ENCODE measurements around the gene PLXNB1.
"Not testable (repeated sequence)": the region's sequence is repeated elsewhere in the genome, so short reads cannot be mapped to it uniquely, and the experiment has no call there.

The PLXNB1 gene

DNA sequence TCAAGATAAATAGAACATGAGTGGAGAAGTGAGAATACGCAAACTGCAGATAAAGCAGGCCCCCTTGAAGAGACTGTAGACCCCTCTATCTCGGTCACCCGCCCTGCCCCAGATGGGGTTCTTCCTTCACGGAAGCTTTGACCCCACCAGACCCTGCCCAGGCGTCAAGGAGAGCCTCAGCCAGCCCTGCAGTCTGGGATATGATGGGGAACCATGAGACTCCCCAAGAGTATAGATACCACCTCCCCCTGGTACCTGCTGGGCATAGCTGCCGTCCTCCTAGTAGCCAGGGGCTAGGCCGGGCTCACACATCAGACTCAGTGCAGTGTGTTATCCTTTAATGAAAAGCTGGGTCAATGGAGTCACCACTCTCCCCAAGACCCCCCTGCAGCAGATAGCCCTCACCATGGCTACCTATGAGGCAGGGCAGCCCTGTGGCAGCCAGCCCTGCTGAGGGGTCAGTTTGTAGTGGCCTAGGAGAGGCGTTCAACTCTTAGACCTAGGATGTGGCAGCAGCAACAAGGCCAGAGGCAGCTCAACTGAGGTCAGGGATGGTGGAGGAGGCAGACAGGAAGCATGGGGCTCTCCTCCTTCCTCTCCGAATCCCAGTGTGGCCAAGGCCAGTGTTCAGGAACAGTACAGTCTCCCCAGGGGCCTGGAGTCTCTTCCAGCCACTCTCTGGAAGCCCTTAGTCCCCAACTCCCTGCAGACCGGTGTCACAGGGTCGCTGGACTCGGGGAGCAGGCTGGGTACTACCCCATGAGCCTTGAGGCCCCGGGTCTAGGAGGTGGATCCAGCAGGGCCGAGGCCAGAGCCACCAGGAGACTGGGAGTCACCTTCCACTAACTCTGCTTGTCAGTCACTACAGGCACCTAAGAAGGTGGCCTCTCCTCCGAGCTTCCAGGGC is 26.1 kb downstream of the PLXNB1 start:
- no peak for DNase-seq

DNA sequence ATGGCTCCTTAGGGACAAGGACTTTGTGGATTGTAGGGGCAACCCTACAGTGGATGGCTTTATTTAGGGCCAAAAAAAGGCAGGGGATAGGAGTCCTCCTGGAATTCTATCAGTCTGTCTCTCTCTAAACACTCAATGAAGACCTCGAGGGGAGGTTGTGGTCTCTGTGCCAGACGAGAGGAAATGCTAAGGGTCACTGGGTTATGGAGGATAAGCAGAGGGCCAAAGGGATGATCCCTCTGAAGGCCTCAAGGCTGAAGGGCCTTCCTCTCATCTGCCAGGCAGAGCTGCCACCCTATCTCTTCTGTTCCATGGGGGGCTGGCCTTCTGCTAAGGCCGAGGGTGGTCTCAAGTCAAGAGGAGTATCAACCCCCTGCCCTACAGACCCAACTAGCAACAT is 27.0 kb downstream of the PLXNB1 start:
- DNase-seq: no peak

DNA sequence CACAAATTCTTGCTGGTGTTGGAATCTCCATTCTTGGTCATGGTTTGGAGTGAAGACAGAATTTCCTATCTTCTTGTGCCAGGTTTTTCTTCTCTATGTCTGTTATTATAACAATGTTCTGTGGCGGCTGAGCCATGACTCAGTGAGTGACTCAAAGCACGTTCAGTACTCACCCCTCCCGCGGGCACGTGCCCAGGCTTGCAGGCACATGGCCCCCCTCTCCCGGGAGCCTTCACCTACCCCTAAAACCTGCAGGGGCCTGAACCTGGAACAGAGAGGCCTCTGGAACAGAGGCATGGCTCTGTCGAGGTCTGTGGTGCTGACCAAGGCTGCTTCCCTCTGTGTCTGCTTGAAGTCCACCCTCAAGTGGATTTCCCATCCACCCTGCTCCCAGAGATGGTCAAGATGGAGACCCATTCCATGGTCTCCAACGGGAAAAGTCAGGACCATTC is 27.6 kb downstream of the PLXNB1 start:
- DNase-seq: no peak

DNA sequence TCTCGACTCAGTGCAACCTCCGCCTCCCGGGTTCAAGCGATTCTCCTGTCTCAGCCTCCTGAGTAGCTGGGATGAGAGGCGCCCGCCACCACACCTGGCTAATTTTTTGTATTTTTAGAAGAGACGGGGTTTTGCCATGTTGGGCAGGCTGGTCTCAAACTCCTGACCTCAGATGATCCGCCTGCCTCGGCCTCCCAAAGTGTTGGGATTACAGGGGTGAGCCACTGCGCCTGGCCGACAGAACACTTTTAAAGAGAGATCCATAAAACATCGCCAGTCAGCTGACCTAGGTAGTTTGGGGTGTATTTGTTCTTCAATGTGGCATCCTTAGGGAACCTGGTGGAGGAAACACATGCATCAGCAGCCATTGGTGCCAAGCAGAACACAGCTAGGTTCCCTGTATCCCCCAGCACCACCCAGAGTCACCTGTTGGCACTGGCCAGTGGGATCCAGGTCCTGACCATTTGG is 28.4 kb downstream of the PLXNB1 start:
- not testable (repeated sequence) for DNase-seq

DNA sequence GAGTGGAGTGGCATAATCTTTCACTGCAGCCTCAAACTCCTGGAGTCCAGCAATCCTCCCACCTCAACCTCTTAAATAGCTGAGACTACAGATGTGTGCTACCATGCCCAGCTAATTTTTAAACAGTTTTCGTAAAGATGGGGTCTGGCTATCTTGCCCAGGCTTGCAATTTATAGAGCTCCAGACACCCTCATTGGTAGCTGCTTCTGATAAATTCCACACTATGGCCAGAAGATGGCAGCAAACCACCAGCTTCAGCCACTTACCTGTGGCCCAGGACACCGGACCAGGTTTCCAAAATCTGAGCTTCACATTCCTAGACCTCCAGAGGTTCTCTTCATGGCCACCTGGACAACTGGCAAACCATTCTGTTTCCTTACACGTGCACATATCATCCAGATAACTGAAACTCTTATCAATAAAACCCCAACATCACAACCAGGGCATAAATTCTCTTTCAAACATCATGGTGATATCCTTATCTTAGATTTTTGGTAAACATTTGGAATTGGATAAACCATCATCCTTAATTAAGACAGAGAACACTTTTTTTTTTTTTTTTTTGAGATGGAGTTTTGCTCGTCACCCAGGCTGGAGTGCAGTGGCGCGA is 29.0 kb downstream of the PLXNB1 start:
- peak; percentile 14 for DNase-seq

DNA sequence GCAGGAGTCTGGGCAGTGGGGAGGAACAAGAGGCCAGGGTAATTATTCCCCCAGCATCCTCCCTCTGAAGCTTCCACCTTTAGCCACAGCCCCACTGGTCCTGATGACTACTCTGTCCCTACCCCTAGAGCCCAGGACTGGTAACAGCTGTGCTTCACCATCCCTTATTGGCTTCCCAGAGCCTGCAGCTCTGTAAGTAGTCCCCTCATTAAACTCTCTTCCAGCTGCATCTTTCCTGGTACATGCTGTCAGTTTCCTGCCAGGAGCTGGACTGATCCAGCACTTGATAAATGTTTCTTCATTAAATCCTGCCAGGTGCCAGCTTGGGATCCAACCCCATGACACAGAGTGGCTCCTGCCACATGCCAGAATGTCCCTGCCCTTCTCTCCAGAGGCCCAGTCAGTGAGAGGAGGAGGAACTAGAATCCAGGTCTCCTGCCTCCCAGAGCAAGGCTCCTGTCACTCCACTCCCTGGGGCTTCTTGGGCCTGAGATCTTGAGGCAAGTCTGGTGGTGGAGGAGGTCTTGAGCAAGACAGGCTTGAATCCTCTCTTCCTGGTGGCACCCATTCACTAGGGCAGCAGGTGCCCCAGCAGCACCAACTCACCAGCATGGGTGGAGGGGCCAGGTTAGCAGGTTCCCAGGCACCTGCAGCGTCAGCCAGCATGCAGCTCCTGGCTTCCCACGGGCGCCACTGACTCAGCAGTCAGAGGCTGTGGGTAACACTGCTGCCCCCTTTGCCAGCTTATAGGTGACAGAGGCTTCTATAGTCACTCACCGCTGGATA is 30.3 kb downstream of the PLXNB1 start:
- peak; percentile 12 for DNase-seq

DNA sequence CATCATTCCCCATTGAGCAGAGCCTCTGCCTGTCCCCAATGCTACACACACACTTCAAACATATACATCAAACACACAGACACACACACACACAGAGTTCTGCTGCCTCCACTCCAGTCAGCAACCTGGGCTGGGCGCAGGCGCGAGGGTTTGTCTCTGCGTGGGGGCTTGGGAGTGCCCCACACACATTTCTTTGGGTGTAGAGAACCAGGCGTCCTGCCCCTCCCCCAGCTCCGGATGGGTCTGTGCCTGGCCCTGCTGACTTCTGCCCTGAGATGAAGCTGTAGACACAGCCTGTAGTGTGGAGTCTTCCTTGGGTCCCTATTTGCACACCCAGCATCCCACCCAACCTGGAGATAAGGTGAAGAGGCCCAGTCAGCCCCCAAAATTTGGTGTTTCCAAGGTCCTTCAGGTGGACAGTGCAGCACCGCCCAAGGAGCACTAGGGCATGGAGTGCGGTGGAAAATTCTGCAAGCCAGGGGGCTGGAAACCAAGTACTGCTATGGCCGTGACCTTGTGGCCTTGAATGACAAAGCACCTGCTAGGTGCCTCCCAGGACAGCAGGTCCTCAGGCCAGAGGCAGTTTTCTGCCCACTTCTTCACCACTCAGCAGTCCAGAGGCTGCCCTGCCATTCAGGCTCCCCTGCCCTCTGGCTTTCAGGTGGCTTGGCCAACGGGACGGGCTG is 31.0 kb downstream of the PLXNB1 start:
- DNase-seq: no peak

DNA sequence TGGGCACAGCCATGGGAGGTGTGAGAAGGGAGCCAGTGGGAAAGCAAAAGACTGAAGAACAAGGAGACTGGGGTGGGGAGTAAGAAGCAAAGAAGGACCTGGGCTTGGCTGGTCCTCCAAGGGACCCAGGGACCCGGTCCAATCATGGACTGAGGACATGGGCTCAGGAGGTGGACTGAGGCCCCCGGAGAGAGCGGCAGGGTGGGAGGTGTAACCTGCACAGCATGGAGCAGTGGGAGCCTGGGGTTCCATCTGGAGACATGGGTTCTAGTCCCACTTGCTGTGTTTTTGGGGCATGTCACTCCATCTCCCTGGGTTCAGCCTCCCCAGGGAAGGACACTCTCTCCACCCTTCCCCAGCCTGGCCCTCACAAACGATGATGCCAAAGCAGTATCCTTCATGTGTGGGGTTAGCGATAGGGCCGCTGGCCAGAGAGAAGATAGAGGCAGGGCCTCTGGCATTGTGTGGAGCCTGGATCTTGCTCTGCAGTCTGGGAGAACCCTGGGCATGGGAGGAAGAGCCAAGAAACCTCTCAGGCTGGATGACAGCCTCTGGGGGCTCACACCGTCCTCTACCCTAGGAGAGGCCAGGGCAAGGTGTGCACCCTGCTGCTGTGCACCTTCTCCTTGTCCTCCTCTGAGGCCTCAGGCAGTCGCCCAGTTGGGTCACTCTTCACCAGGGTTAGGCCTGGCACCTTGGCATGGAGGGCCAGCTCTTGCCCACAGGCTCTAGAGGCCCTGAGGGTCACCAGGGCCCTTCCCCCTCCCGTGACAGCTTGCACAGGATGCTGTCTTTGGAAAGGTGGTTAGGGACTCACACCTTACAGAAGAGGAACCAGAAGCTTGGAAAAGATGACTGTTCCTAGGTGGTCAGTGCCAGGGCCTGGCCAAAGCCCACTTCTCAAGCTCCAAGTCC is 31.9 kb downstream of the PLXNB1 start:
- DNase-seq: no peak

DNA sequence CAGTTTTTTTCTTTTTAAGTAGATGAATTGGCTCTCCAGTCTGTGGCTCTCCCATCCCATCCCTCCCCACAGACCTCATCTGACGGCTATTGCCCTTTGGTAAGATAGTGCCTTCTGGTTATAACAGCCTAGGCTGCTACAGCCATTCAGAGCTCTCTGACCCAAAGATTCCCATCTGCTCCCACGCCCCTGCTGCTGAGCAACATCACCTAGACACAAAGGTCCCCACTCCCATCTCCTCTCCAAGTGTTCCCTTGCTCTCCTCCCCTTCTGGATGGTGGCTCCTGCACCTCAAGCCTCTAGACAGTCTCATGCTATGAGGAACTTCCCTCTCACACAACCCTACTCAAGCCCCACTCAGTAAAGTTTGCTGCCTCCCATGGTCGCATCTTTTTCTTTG is 34.2 kb downstream of the PLXNB1 start:
- DNase-seq: no peak

DNA sequence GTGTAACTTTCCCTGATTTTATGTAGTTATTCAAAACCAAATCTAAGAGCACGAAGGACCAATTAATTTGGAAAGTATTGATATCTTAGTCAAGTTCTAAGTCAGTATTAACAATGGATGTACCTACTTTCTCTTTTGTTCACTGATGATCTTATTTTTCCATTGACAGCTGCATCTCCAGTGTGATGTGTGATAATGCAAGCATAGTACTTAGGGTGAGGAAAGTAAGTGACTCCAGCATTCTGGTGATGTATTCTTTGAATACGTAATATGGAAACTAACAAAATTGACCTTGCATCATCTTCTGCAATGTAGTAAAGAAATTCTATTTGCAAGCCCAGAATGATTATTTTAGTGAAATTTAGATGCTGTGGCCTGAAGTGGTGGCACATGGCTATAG is 35.5 kb downstream of the PLXNB1 start:
- DNase-seq: no peak

DNA sequence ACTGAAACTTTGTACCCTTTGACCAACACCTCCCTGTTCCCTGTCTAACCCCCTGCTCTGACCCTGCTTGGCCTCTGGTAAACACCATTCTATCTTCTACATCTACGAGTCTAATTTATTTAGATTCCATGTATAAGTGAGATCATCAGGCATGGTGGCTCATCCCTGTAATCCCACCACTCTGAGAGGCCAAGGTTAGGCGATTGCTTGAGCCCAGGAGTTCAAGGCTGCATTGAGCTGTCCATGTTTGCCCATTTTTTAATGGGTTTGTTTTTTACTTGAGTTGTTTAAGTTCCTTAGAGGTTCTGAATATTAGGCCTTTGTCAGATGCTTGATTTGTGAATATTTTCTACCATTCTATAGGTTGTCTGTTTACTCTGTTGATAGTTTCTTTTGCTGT is 40.9 kb downstream of the PLXNB1 start:
- no peak for DNase-seq

DNA sequence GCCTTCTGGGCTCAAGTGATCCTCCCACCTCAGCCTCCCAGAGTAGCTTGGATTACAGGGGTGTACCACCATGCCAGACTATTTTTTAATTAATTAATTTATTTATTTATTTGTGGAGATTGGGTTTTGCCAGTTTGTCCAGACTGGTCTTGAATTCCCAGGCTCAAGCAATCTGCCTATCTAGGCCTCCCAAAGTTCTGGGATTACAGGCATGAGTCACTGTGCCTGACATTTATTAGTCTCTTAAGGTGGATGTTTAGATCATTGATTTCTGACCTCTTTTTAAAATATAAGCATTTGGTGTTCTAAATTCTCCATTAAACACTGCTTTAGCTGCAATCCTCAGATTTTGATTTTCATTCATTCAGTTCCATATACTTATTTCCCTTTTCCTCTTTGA is 42.3 kb downstream of the PLXNB1 start:
- no peak for DNase-seq

DNA sequence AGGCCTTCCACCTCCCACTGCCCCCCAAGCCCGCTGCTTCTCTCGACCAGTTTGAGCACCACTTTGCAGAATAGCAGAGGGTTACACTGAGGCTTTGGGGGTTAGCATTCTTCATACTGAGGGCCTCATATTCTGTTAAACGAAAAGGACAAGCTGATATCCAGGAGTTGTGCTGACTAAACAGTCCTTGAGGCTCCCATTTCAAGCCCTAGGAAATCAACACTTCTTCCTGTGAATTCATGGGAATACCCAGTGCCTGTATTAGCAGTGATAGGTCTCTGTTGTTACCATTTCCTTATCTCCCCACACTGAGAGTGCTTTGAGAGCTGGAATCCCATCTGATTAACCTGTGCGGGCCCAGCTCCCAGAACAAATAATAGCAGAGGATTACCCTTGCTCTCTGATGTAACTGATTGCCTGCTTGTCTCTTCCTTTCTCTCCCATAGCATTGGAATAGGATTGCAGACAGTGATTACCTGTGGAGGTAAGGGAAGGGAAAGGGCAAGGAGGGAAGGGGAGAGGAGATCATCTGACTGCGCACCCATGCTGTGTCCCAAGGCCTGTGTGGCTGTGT is 56.9 kb downstream of the PLXNB1 start:
- DNase-seq: no peak

DNA sequence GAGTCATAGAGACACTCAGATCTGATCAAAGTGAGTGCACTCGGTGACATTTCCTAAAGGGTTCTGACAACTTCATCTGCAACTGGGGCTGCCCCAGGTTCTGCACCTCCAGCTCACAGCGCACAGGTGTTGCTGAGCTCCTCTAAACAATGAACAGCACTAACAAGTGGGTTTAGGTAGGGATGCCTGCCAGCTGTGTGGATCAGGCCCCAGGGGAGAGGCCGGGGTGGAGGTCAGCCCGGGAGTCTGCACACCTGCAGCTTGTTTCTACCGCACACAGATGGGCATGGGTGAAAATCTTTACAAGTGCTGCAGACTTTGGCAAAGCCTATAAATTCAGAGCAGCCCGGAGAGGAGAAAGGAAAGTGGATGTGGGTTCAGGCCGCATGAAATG is 57.5 kb downstream of the PLXNB1 start:
- DNase-seq: no peak

DNA sequence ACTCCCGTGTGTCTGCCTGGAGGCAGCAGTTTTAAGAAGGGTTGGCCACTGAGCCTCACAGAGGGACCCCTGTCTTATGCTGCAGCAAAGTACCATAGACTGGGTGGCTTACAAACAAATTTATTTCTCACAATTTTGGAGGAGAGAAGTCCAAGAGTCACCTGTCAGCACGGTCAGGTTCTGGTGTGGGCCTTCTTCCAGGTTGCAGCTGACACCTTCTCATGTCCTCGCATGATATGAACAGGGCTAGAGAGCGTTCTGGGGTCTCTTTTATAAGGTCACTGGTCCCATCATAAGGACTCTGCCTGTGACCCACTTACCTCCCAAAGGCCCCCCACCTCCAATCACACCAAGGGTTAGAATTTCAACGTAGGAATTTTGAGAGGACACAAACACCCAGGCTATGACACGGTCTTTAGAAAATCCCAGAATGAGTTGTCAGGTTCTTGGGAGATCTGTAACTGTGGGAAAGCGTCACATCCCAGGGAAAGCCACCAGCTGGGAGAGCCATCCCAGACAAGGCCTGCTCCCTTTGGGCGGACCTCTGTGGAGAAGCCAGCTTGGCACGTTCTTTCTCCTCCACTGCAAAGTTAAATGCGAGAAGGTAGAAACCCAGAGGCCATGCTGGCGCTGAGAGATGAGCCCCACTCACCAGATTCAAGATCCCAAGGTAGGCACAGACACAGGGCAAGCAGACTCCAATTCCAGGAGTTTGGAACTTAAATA is 58.1 kb downstream of the PLXNB1 start, which contains the start of gene FBXW12:
Gene FBXW12, plus strand, starts transcription at position 569 of the 726 bp plus-strand sequence. CDS start 549 bp downstream, outside the sequence.
- DNase-seq: no peak

DNA sequence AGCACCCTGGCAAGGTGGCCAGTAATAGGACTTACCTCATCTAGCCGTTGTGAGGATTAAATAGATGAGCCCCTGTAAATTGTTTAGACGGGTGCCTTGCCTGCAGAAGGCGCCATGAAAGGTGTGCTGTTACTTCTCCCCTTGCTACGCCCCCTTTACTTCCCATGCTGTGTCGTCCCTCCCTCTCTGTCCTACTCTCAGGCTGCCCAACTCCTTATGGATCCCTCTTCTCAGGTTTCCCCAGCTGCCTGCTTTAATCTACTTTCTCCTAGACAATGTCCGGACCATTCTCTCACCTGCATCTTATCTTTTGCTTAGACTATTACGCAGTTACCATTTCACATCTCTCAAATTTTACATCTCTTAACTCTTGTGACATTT is 59.6 kb downstream of the PLXNB1 start:
- no peak for DNase-seq

DNA sequence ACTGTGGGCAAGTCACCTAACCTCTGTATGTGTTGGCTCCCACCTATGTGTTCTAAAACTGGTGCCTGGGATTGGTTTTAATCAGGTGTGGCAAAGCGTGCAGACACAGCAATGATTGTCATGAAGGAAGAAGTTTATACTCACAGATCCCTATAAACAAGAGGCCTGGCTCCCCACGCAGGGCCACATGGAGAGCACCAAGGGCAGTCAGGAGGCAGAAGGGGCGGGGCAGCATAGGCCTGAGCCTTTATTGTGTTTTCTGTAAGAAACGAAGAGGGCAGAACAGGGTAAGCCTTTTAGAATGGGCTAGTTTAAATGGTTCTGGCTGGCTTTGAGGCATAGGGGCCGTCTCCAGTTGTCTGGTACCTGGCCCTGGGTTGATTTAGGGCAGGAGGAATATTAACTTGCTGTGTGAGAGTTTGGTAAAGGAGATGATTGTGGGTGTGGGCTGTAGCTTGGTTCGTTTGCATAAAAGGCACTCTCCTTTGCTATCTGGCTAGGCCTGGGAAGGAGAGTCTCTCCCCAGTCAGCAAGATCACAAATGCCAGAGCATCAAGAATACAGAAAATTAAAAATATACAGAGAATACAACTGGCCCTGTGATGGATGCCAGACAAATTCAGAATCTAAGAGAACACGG is 60.1 kb downstream of the PLXNB1 start:
- no peak for DNase-seq

DNA sequence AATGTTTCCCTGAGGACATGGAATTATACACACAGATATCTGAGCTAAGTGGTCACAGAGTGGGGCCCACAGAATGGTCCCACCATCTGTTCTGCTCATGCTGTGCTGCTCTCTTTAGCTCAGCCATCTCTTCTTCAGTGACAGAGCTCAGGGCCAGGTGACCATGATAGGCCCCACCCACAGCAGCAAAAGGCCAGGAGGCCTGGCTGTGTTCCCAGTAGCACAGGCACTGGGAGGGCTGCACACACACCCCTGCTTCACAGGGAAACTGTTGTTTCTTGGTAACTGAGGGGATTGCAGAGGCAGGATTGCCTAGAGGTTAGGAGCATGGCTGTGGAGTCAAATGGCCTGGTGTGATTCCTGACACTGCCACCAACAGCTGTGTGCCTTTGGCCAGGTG is 62.7 kb downstream of the PLXNB1 start:
- DNase-seq: peak; percentile 40

DNA sequence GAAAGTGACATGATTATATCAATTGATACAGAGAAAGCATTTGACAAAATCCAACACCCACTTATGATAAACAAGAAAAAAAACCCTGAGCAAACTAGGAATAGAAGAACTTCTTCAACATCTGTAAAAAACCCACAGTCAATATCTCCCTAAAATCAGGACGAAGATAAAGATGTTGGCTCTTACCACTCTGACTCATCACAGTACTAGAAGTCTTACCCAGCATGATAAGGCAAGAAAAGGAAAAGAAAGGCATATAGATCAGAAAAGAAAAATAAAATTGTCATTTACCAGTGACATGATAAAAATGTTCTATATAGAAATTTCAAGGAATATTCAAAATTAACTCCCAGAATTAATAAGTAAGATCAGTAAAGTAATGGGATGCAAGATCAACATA is 65.0 kb downstream of the PLXNB1 start:
- DNase-seq: no peak

DNA sequence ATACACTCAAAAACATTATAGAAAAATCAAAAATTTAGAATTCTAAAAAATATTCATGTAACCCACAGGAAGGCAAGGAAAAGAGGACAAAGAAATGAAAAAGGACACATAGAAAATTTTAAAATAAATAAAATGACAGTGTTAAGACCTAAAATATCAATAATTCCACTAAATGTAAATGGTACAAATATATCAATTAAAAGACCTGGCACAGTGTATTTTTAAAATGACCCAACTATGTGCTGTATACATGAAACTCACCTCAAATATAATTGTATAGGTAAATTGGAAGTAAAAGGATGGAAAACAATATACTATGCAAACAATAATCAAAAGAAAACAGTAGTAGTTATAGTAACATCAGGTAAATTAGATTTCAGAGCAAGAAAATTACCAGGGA is 68.0 kb downstream of the PLXNB1 start:
- no peak for DNase-seq
